ENCODE data around the gene FMNL2.

- no peak for TF ChIP-seq POLR2A (IDR thresholded peaks at IDR 0.05; ENCODE audit: low read length)
- no peak for TF ChIP-seq GATA1 (IDR thresholded peaks at IDR 0.05; ENCODE audit: low read depth, low read length)
Observed at GRCh38 chr2:152602750-152603149, 267.8 kb downstream of the FMNL2 start.

Data from erythroblast (primary cell).